ENCODE data around the gene NEXN. TPM values are rescaled to one million over a fixed set of nuclear protein-coding genes. Genes with fewer than 3 reads are reported as not detected.

Gene NEXN
- total and polyA plus RNA-seq, 2 of the 13 experiments (the other 11 are each of a cell fraction or from before 2014, with no cell fraction given): 0.07 to 0.97 TPM

GRCh38 chr1:77899647-77900320 is 11.4 kb downstream of the NEXN start:
- in situ Hi-C loops (cut with HindIII; ENCODE audit: extremely low pct_ligation_motif_present, low pct_unique_long_range_greater_than_20kb): no loop called here
- no peak overlapping the region for H3K9ac ChIP-seq (ENCODE audit: insufficient read depth, low read depth, low read length)
- WGBS (ENCODE audit: low lambda C conversion rate): 38% methylated on average over 4 of the region's 4 CpGs
- no peak overlapping the region for H3K27ac ChIP-seq (ENCODE audit: extremely low read length, insufficient read depth, low read length)
- H3K4me1 ChIP-seq (ENCODE audit: insufficient read depth, low read length): peaks cover 15% of the 10 kb centered on the region
- no peak overlapping the region for H3K4me3 ChIP-seq (replicated peaks in 1 of 3; ENCODE audit: insufficient read depth in 1 of 3, low read depth in 2 of 3, low read length in 3 of 3)
- ATAC-seq: peak; percentile 56
- peak; percentile 59 for DNase-seq (ENCODE audit: low spot score)
- H4K20me1 ChIP-seq (ENCODE audit: insufficient read depth, low read length): no peaks in the 10 kb centered on the region
- ChIA-PET CTCF (ENCODE audit: low intra/inter-chr PET ratio, low total read pairs) (interaction anchor here (1.5 kb wide), 1 partner anchor 75 kb away, joined by 3 read pairs; no protein-coding TSS in a partner anchor), POLR2A (interaction anchor here (1.0 to 1.4 kb wide), 2 partner anchors 11 to 105 kb away, joined by 3 to 6 read pairs; partner anchors contain the start of genes DNAJB4 and NEXN)
- 0 out of 2 replicates have a peak overlapping the region, but pooled peaks have one; percentile 5 for H3K4me2 ChIP-seq (ENCODE audit: low read depth, low read length)
- no peaks in the 10 kb centered on the region for H3K36me3 ChIP-seq (replicated peaks in 1 of 2; ENCODE audit: control insufficient read depth in 1 of 2, insufficient read depth in 2 of 2, low read length in 2 of 2)
- FAIRE-seq: no peak
- no peak overlapping the region for H2AFZ ChIP-seq (ENCODE audit: low read length)
- H3K79me2 ChIP-seq (ENCODE audit: insufficient read depth, low read length): no peaks in the 10 kb centered on the region
- H3K9me3 ChIP-seq (ENCODE audit: low read length): no peaks in the 10 kb centered on the region
- intact Hi-C loops (cut with micrococcal nuclease; ENCODE audit: unreplicated experiment): no loop called here
- no TSS peak for BruUV-seq (replicated peaks)
- no peaks in the 10 kb centered on the region for H3K27me3 ChIP-seq (ENCODE audit: control insufficient read depth in 1 of 2, insufficient read depth in 2 of 2, low read length in 2 of 2)
- TF ChIP-seq ZNF567 (CRISPR knock-in tag; IDR thresholded peaks at IDR 0.05; ENCODE audit: borderline replicate concordance) (no peak), ZNF788 (CRISPR knock-in tag; IDR thresholded peaks at IDR 0.05; ENCODE audit: borderline replicate concordance) (no peak), KLF6 (CRISPR knock-in tag; IDR thresholded peaks at IDR 0.05) (no peak), FOSL1 (CRISPR knock-in tag; IDR thresholded peaks at IDR 0.05; ENCODE audit: borderline replicate concordance) (peak; percentile 46; the same call in 1 of the 2 replicates), KDM2A (CRISPR knock-in tag; IDR thresholded peaks at IDR 0.05; ENCODE audit: borderline replicate concordance, low read depth) (no peak), THAP11 (CRISPR knock-in tag; IDR thresholded peaks at IDR 0.05) (no peak), BRD4 (CRISPR knock-in tag; IDR thresholded peaks at IDR 0.05) (no peak), HDAC6 (IDR thresholded peaks at IDR 0.05; ENCODE audit: low read depth, low read length) (no peak), BHLHE40 (IDR thresholded peaks at IDR 0.05; ENCODE audit: low read length) (no peak), FOSL2 (CRISPR knock-in tag; IDR thresholded peaks at IDR 0.05) (peak; percentile 62; the same call in 1 of the 2 replicates), SAP130 (CRISPR knock-in tag; IDR thresholded peaks at IDR 0.05; ENCODE audit: low read depth) (peak; percentile 27; the same call in 1 of the 2 replicates), ZBTB10 (CRISPR knock-in tag; IDR thresholded peaks at IDR 0.05; ENCODE audit: borderline replicate concordance) (no peak), ZNF431 (CRISPR knock-in tag; IDR thresholded peaks at IDR 0.05; ENCODE audit: borderline replicate concordance, low read depth) (no peak), JUNB (CRISPR knock-in tag; IDR thresholded peaks at IDR 0.05; ENCODE audit: borderline replicate concordance) (peak; percentile 64; the same call in 1 of the 2 replicates), HDAC1 (CRISPR knock-in tag; IDR thresholded peaks at IDR 0.05) (no peak), ZNF570 (CRISPR knock-in tag; IDR thresholded peaks at IDR 0.05; ENCODE audit: borderline replicate concordance) (no peak), ZNF775 (CRISPR knock-in tag; IDR thresholded peaks at IDR 0.05; ENCODE audit: borderline replicate concordance) (no peak), LCORL (IDR thresholded peaks at IDR 0.05) (no peak), LCORL (CRISPR knock-in tag; IDR thresholded peaks at IDR 0.05) (0 out of 2 replicates have a peak, but pooled peaks have one; percentile 19)
- TF ChIP-seq, protein P1, sequence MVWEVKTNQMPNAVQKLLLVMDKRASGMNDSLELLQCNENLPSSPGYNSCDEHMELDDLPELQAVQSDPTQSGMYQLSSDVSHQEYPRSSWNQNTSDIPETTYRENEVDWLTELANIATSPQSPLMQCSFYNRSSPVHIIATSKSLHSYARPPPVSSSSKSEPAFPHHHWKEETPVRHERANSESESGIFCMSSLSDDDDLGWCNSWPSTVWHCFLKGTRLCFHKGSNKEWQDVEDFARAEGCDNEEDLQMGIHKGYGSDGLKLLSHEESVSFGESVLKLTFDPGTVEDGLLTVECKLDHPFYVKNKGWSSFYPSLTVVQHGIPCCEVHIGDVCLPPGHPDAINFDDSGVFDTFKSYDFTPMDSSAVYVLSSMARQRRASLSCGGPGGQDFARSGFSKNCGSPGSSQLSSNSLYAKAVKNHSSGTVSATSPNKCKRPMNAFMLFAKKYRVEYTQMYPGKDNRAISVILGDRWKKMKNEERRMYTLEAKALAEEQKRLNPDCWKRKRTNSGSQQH (CRISPR knock-in tag; IDR thresholded peaks at IDR 0.05; ENCODE audit: low read depth): no peak
- TF ChIP-seq, protein P2, sequence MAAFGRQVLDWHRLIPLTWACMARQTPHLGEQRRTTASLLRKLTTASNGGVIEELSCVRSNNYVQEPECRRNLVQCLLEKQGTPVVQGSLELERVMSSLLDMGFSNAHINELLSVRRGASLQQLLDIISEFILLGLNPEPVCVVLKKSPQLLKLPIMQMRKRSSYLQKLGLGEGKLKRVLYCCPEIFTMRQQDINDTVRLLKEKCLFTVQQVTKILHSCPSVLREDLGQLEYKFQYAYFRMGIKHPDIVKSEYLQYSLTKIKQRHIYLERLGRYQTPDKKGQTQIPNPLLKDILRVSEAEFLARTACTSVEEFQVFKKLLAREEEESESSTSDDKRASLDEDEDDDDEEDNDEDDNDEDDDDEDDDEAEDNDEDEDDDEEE (CRISPR knock-in tag; IDR thresholded peaks at IDR 0.05): no peak

Data from HepG2 (cell line).